ENCODE results near the gene ILF2.
"Not testable (repeated sequence)": the region's sequence is repeated elsewhere in the genome, so short reads cannot be mapped to it uniquely, and the experiment has no call there.

DNA sequence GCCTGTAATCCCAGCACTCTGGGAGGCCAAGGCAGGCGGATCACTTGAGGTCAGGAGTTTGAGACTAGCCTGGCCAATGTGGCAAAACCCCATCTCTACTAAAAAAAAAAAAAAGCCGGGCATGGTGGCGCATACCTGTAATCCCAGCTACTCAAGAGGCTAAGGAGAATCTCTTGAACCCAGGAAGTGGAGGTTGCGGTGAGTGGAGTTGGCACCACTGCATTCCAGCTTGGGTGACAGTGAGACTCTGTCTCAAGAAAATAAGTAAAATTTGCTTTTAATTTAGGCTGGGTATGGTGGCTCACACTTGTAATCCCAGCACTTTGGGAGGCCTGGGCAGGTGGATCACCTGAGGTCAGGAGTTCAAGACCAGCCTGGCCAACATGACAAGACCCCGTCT, 30.6 kb downstream of the ILF2 start:
- TF ChIP-seq CTCF, POLR2A (IDR thresholded peaks at IDR 0.05): not testable (repeated sequence)

Measured in thyroid gland (tissue), 4 donors.